Chondrocyte (in vitro differentiated cells): ENCODE results near the gene ATP1B1. TPM values are rescaled to one million over a fixed set of nuclear protein-coding genes. Genes with fewer than 3 reads are reported as not detected.

Experiments
- DNase-seq: peaks from one replicate; pipeline ENCODE4 v3.0.0; 2021; ENCODE audit warnings: mixed read lengths, low spot score
- H3K27ac Mint-ChIP-seq: one replicate; pipeline ENCODE4 v1.8.0; 2021; ENCODE audit warnings: mild to moderate bottlenecking, moderate library complexity, mixed read lengths; ENCODE audit not compliant: unreplicated experiment
- H3K27me3 Mint-ChIP-seq: 2 replicates; pipeline ENCODE4 v1.8.0; 2021; ENCODE audit warnings: low read depth, mixed read lengths
- H3K36me3 Mint-ChIP-seq: 2 replicates; pipeline ENCODE4 v1.8.0; 2021; ENCODE audit warnings: low read depth, mixed read lengths
- H3K4me1 Mint-ChIP-seq: 2 replicates; pipeline ENCODE4 v1.8.0; 2021; ENCODE audit warnings: low read depth, mild to moderate bottlenecking, mixed read lengths
- H3K4me3 Mint-ChIP-seq: one replicate; pipeline ENCODE4 v1.8.0; 2021; ENCODE audit warnings: mild to moderate bottlenecking, moderate library complexity, mixed read lengths; ENCODE audit not compliant: unreplicated experiment
- H3K9me3 Mint-ChIP-seq: 2 replicates; pipeline ENCODE4 v1.8.0; 2021; ENCODE audit warnings: low read depth, mixed read lengths
- CTCF ChIP-seq: fragments of 200-600 bp; sonication (generic); IDR thresholded peaks from 2 replicates; pipeline ENCODE4 v1.5.0; 2021; ENCODE audit warnings: antibody characterized with exemption, mild to moderate bottlenecking, moderate library complexity
- total RNA-seq: library from RNA; stranded (reverse); gene quantifications from 3 replicates; pipeline ENCODE4 v1.2.1, GENCODE V29; 2021

ATP1B1 gene
- total RNA-seq, 1 donor from 2014 or later, result 104 TPM

- H3K4me3 Mint-ChIP-seq, result no peak overlapping the region
- peaks cover 74% of the 10 kb centered on the region for H3K4me1 Mint-ChIP-seq
- H3K36me3 Mint-ChIP-seq, result peaks cover 51% of the 10 kb centered on the region
- no peak for DNase-seq
- peaks cover 2% of the 10 kb centered on the region for H3K9me3 Mint-ChIP-seq
- no peaks in the 10 kb centered on the region for H3K27me3 Mint-ChIP-seq
- TF ChIP-seq CTCF, result no peak
- peak overlapping the region; percentile 93 for H3K27ac Mint-ChIP-seq
These were observed 22.1 kb downstream of the ATP1B1 start for GRCh38 chr1:169128562-169128961.

GRCh38 chr1:169129109-169129784 lies 22.8 kb downstream of the ATP1B1 start:
- H3K27ac Mint-ChIP-seq, result peak overlapping the region; percentile 93
- DNase-seq, result no peak
- H3K4me3 Mint-ChIP-seq, result peak overlapping the region; percentile 26
- H3K36me3 Mint-ChIP-seq, result peaks cover 53% of the 10 kb centered on the region
- peaks cover 79% of the 10 kb centered on the region for H3K4me1 Mint-ChIP-seq
- no peaks in the 10 kb centered on the region for H3K27me3 Mint-ChIP-seq
- no peak for TF ChIP-seq CTCF
- peaks cover 2% of the 10 kb centered on the region for H3K9me3 Mint-ChIP-seq

- no peak for DNase-seq
- Mint-ChIP-seq H3K36me3 (peaks cover 44% of the 10 kb centered on the region), H3K4me1 (peaks cover 69% of the 10 kb centered on the region), H3K9me3 (peaks cover 2% of the 10 kb centered on the region), H3K27me3 (no peaks in the 10 kb centered on the region), H3K4me3 (no peak overlapping the region), H3K27ac (peak overlapping the region; percentile 93)
- no peak for TF ChIP-seq CTCF
These were observed 24.2 kb downstream of the ATP1B1 start for GRCh38 chr1:169130683-169131082.

- no peak for DNase-seq
- H3K4me3 Mint-ChIP-seq, result no peak overlapping the region
- peaks cover 61% of the 10 kb centered on the region for H3K4me1 Mint-ChIP-seq
- TF ChIP-seq CTCF, result no peak
- H3K36me3 Mint-ChIP-seq, result peaks cover 36% of the 10 kb centered on the region
- H3K27me3 Mint-ChIP-seq, result no peaks in the 10 kb centered on the region
- peaks cover 2% of the 10 kb centered on the region for H3K9me3 Mint-ChIP-seq
- no peak overlapping the region for H3K27ac Mint-ChIP-seq
These were observed 26.2 kb downstream of the ATP1B1 start for GRCh38 chr1:169132512-169133227.

GRCh38 chr1:169133228-169133576 lies 26.7 kb downstream of the ATP1B1 start:
- H3K27ac Mint-ChIP-seq, result no peak overlapping the region
- no peak for TF ChIP-seq CTCF
- H3K4me3 Mint-ChIP-seq, result no peak overlapping the region
- H3K4me1 Mint-ChIP-seq, result peaks cover 56% of the 10 kb centered on the region
- no peaks in the 10 kb centered on the region for H3K27me3 Mint-ChIP-seq
- peaks cover 32% of the 10 kb centered on the region for H3K36me3 Mint-ChIP-seq
- H3K9me3 Mint-ChIP-seq, result peaks cover 2% of the 10 kb centered on the region
- DNase-seq, result no peak
